GM18909 (cell line): Measurements from ENCODE around the gene ECSIT.
"Not testable (repeated sequence)": the region's sequence is repeated elsewhere in the genome, so short reads cannot be mapped to it uniquely, and the experiment has no call there.

Experiments
- ATAC-seq: cut with Tn5 transposase; IDR thresholded peaks from one replicate; pipeline ENCODE4 v1.9.1; 2021; ENCODE audit warnings: mild to moderate bottlenecking; ENCODE audit not compliant: unreplicated experiment, poor library complexity

ECSIT gene, protein sequence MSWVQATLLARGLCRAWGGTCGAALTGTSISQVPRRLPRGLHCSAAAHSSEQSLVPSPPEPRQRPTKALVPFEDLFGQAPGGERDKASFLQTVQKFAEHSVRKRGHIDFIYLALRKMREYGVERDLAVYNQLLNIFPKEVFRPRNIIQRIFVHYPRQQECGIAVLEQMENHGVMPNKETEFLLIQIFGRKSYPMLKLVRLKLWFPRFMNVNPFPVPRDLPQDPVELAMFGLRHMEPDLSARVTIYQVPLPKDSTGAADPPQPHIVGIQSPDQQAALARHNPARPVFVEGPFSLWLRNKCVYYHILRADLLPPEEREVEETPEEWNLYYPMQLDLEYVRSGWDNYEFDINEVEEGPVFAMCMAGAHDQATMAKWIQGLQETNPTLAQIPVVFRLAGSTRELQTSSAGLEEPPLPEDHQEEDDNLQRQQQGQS

DNA sequence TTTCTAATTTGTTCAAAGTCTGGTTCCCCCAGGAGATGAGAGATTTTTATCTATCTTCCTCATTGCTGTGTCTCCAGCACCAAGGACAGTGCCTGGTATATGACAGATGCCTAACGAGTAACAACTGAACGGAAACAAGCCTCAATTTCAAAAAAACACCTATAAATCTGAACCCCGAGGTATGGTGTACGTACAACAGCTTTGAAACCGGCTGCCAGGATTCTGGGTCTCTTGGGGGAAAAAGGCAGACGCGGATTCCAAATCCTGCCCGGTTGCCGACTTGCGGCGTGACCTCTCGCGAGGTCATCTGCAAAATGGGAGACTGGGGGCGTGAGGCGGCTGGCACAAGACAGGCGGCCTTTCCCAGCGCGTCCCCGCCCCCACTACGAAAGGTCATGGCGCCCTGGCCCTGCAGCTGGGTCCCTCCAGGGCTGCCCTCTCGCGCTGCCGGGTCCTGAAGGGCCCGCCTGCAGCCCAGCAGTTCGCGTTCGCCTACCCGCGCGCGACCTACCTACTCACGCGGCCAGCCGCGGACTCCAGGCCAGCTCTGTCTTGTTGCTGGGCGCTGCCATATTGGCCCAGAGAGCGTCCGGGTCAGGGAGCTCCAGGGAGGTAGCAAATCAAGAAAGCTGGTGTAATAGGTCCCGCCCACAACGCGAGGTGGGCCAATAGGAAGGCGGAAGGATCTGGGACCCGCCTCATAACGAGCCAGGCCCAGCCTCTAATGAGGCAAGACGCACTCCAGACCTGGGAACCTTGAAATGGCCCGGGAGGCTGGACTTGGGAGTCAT, at the start of gene ECSIT:
Gene ECSIT, minus strand, starts transcription at position 584 of the 791 bp plus-strand sequence. CDS start 9,964 bp downstream, outside the sequence.
- ATAC-seq, result peak; percentile 95

DNA sequence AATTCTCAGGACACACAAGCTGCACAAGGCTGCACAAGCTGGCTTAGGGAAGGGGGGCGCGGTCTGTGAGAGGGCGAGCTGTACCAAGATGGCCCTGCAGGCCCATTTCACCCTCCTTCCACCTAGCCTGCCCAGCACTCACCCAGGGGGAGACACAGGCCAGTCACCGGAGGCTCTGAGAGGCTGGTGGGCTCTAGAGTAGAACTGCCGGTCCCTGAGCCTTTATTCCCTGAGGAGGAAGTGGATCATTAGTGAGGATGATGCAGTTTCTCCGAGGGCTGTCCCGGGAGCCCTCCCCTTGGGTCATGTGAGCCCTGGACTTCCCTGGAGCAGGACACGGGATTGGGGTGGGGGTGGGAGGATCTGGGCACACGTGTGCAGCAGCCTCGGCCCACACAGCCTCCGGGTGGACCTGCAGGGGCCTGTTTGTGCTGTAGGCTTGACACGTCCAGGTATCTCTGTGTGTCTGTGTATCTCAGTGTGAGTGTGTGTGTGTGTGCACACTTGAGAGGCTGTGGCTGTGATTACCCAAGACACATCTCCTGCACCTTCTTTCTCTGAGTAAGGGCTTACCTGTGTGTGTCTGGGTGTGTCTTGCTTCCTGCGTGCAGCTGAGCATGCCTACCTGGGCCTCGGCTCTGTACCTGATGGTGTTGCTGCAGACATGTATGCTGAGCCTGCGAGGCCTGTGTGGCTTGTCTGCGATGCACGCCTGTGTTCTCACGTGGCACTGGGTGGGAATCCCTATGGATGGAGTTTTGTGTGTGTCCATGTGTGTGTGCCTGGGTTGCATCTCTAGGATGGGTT, 48.7 kb upstream of the ECSIT start, which contains the start of gene ACP5:
Gene ACP5, minus strand, starts transcription at position 195 of the 807 bp plus-strand sequence. CDS start 328 bp downstream, outside the sequence.
- ATAC-seq, result no peak

GRCh38 chr19:11576227-11576626, 47.3 kb upstream of the ECSIT start:
- no peak for ATAC-seq

GRCh38 chr19:11574689-11575088, 45.8 kb upstream of the ECSIT start:
- no peak for ATAC-seq

DNA sequence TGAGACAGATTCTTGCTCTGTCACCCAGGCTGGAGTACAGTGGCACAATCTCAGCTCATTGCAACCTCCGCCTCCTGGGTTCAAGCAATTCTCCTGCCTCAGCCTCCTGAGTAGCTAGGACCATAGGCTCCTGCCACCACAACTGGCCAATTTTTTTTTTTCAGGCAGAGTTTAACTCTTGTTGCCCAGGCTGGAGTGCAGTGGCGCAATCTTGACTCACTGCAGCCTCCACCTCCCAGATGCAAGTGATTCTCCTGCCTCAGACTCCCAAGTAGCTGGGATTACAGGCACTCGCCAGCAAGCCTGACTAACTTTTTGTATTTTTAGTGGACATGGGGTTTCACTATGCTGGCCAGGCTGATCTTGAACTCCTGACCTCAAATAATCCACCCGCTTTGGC, 44.8 kb upstream of the ECSIT start:
- not testable (repeated sequence) for ATAC-seq

DNA sequence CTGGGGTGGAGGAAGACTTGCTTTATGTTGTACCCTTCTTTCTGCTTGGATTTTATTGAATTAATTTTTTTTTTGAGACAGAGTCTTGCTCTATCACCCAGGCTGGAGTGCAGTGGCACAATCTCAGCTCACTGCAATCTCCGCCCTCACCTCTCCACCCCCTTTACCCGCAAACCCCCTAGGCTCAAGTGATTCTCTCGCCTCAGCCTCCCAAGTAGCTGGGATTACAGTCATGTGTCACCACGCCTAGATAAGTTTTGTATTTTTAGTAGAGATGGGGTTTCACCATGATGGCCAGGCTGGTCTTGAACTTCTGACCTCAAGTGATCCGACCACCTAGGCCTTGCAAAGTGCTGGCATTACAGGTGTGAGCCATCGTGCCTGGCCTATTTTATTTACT, 44.4 kb upstream of the ECSIT start:
- ATAC-seq, result not testable (repeated sequence)

GRCh38 chr19:11570039-11570462, 41.1 kb upstream of the ECSIT start:
- no peak for ATAC-seq

DNA sequence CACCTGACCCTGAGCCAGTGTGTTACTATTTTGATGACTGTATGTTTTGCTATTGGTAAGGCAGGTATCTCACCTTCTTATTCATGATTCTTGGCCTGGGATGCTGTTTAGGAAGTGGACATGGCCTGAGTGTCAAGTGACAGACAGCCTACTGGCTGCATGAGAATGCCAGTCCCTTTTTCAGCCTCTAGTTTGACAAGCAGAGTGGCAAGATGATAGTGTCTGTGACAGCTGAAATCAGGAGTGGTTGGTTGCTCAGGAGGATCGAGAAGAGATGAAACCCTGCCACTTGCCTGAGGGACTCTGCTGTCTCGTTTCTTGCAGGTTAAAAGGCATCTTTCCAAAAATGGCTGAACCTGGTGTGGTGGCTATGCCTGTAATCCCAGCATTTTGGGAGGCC, 37.2 kb upstream of the ECSIT start:
- no peak for ATAC-seq

GRCh38 chr19:11565649-11565980, 36.7 kb upstream of the ECSIT start:
- ATAC-seq, result not testable (repeated sequence)

- ATAC-seq, result not testable (repeated sequence)
Measured at GRCh38 chr19:11564082-11564807, 35.3 kb upstream of the ECSIT start.

DNA sequence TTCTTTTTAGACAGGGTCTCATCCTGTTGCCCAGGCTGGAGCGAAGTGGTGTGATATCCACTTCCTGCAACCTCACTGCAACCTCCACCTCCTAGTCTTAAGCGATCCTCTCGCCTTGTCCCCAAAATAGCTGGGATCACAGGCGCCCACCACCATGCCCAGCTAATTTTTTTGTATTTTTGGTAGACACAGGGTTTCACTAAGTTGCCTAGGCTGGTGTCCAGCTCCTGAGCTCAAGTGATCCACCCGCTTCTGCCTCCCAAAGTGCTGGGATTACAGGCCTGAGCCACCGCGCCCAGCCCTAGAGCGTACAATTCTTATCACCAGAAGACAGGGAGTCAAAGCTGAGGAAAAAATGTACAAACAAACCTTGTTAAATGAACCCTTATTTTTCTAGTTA, 34.6 kb upstream of the ECSIT start:
- ATAC-seq, result no peak

DNA sequence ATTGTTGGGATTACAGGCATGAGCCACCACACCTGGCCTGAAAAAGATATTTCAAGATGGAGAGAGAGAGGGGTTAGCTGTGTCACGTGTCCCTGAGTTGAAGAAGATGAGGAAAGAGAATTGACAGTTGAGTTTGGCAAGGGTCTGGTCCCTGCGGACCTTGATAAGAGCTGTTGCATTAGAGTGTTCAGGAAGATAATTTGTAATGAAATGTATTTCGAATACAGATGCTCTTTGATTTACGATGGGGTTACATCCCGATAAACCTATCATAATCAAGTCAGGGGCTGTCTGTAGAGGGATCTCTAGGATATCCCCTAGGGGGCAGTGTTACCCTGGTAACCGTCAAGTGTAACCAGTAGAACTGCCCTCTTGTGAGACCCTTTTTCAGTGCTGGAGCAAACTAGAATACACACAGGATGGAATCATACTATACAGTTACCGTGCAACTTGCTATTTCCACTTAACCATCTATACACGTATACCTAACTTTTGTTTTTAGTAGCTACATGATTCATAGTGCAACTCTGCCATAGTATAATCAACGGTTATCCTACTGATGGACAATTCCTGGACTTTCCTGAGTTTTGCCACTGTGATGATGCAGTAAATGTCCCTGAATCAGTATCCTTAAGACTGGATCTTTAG, 31.6 kb upstream of the ECSIT start:
- peak; percentile 45 for ATAC-seq

DNA sequence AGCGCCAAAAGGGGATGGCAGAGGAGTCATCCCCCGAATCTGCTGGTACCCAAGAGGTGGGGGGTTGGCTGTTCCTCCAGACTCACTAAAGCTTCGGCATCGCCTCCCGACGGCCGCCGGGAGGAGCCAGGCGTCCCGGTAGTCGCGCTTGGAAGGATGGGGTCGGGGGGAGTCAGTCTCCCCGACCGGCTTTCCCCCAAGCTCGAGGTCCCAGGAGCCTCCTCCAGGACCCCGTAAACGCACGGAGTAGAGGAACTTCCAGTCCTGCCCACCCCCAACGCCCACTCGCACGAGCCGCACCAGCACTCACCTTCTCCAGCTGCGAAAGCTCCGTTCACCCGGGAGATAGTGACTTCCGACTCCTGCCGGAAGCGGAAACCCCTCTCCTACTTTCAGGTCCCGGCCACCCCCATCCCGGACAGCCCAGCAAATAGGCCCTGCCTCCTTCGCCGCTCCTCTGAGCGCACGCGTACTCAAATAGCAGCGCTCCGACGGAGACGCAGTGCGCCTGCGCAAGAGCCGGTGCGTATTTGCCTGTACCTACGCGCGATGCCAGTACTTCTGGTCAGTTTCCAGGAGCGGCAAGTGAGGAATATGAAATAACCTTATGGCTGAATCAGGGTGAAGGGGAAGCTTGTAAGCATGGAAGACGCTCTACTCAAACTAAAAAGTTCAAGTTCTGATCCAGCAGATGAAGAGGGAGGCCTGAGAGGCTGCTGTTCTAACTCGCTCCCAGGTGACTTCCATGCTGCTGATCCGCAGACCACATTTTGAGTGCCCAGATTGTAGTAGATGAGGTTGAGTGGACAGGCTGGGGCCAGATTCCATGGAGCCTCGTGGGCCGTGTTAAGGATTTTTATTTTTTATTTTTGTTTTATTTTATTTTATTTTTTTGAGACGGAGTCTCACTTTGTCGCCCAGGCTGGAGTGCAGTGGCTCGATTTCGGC, 30.2 kb upstream of the ECSIT start, which contains the start of gene ELOF1:
Gene ELOF1, minus strand, starts transcription at position 350 of the 948 bp plus-strand sequence. CDS start 4,883 bp downstream, outside the sequence.
- peak; percentile 85 for ATAC-seq

DNA sequence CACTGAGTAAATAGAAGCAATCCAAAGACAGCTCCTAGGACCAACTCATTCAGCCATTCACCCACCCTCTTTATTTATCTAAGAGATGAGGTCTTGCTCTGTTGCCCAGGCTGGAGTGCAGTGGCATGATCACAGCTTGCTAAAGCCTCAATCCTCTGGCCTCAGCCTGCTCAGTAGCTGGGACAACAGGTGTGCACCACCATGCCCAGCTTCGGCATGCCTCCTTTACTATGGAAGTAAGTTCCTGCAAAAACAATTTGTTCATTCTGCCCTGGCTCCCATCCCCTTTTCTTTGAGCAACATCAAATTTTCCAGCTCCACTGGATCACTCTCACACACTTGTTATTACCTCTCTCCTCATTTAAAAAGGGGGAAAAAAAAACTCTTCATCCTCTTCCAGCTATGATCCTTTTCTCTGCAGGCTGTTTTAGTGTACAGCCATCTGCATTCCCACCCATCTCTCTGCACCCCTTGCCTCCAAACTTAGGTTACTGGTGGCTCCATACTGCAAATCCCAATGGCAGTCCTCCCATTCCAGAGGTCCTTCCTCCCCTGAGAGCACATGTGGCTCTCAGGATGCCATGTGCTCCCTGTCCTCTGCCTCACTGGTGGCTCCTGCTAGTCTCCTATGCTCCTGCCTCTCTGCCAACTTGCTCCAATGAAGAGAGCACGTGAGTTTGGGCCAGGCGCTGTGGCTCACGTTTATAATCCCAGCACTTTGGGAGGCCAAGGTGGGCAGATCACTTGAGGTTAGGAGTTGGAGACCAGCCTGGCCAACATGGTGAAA, 27.9 kb upstream of the ECSIT start:
- no peak for ATAC-seq

GRCh38 chr19:11555246-11555645, 26.3 kb upstream of the ECSIT start:
- ATAC-seq, result no peak

DNA sequence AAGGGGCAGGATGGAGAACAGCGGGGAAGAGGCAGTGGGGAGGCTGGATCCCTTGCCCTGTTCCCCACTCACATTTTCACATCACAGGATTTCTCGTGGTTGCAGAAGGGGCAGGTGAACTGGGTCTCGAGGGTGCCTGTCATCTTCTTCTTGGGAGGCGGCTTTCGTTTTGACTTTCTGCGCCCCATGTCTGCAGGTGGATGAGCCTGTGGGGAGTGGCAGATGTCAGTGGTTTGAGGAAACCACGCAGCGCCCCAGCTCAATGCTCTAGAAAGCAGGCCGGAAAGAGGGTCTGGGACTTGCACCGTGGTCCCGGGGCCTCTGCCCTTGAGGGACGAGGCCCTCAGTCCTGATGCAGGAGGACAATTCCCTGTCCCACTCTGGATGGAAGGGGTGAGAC, 25.2 kb upstream of the ECSIT start:
- ATAC-seq, result no peak

DNA sequence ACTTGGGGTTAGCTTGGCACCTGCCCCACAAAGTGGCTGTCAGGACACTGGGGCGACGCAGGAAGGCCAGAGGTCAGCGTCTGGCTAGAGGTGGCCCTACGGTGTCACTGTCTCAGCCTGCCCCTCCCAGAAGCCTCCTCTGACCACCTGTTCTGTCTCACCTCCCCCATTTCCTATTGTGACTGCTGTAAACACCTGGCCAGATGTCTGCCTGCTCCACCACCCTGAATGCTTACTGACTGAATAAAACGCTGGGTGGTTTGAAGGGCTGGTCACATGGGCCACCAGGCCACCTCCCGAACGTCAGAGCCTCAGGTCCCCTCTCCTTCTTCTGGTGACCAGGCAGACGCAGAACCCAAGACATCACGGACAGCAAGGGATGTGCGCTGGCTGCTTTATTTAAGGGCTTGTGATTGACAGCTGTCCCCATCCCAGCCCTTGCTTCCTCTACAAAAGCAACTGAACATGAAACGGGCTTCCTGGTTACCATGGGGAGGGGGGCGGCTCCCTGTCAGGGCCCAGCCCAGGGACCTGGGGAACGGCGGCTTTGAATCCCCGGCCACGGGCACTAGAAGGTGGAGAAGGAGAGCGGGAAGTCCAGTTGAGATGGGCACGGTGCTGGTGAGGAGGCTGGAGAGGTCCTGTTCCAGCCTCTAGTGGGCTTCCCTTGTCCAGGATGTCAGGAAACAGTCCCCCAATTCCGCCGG, 23.9 kb upstream of the ECSIT start:
- ATAC-seq, result no peak
